OCI-LY7 (cell line): Measurements from ENCODE around the gene VPS35. TPM values are rescaled to one million over a fixed set of nuclear protein-coding genes. Genes with fewer than 3 reads are reported as not detected.

Source experiments
- Bru-seq: library from RNA; stranded (reverse); fragments of 400-500 nt; gene quantifications from one replicate; lab custom pipeline; 2021; lab: Mats Ljungman, UMichigan
- BruChase-seq, 2 experiments: library from RNA; stranded (reverse); fragments of 400-500 nt; gene quantifications; one replicate each; lab custom pipeline; 2021; lab: Mats Ljungman, UMichigan
- BruUV-seq: library from RNA; stranded (reverse); fragments of 400-500 nt; replicated peaks from 2 replicates; lab custom pipeline; 2021; lab: Mats Ljungman, UMichigan
- CTCF ChIA-PET: fragments of 300-600 bp; sonication (Branson Sonifier 250); formaldehyde crosslinking; loops from one replicate; lab custom pipeline; 2022; ENCODE audit warnings: antibody characterized with exemption; ENCODE audit not compliant: unreplicated experiment; lab: Charles Lee
- POLR2A ChIA-PET: fragments of 300-600 bp; sonication (Branson Sonifier 250); formaldehyde crosslinking; loops from one replicate; lab custom pipeline; 2022; ENCODE audit warnings: antibody characterized with exemption; lab: Charles Lee
- DNase-seq: peaks from one replicate; pipeline ENCODE4 v3.0.0-alpha.2; 2015; ENCODE audit warnings: low spot score
- H2AFZ ChIP-seq: fragments of 200-600 bp; sonication (generic), shearing (Covaris generic); 2 replicates; pipeline ENCODE4 v1.6.1; 2014; ENCODE audit warnings: mild to moderate bottlenecking, antibody characterized with exemption, low read length, moderate library complexity
- H3K27ac ChIP-seq: fragments of 200-600 bp; sonication (generic); 2 replicates; pipeline ENCODE4 v1.5.1; 2014; ENCODE audit warnings: mixed run types, low read depth, mild to moderate bottlenecking, moderate library complexity, low read length, inconsistent platforms; ENCODE audit not compliant: poor library complexity, severe bottlenecking
- H3K36me3 ChIP-seq: fragments of 200-600 bp; sonication (generic); 2 replicates; pipeline ENCODE4 v1.6.1; 2014; ENCODE audit warnings: mild to moderate bottlenecking, antibody characterized with exemption, low read length, moderate library complexity, mixed read lengths; ENCODE audit not compliant: insufficient read depth
- H3K4me1 ChIP-seq: fragments of 200-600 bp; sonication (generic); 2 replicates; pipeline ENCODE4 v1.5.1; 2014; ENCODE audit warnings: mild to moderate bottlenecking, low read length; ENCODE audit not compliant: insufficient read depth, poor library complexity, severe bottlenecking
- H3K4me2 ChIP-seq: fragments of 200-600 bp; sonication (generic); 2 replicates; pipeline ENCODE4 v1.6.1; 2014; ENCODE audit warnings: mild to moderate bottlenecking, low read length
- H3K4me3 ChIP-seq: fragments of 200-600 bp; sonication (generic); 2 replicates; pipeline ENCODE4 v1.5.1; 2014; ENCODE audit warnings: mild to moderate bottlenecking, low read depth, low read length; ENCODE audit not compliant: poor library complexity, severe bottlenecking
- H3K79me2 ChIP-seq: fragments of 200-600 bp; sonication (generic); 2 replicates; pipeline ENCODE4 v1.6.1; 2016; ENCODE audit warnings: low read depth, mild to moderate bottlenecking, low read length, moderate library complexity, mixed read lengths; ENCODE audit not compliant: insufficient read depth
- H3K9me2 ChIP-seq: fragments of 200-600 bp; sonication (generic); 2 replicates; pipeline ENCODE4 v1.6.1; 2016; ENCODE audit warnings: mild to moderate bottlenecking, low read length, mixed read lengths; ENCODE audit not compliant: insufficient read depth
- H3K9me3 ChIP-seq: fragments of 200-600 bp; sonication (generic); 2 replicates; pipeline ENCODE4 v1.6.1; 2014; ENCODE audit warnings: mild to moderate bottlenecking, mixed run types, low read length, mixed read lengths
- H4K20me1 ChIP-seq: fragments of 200-600 bp; sonication (generic); 2 replicates; pipeline ENCODE4 v1.6.1; 2014; ENCODE audit warnings: mild to moderate bottlenecking, antibody characterized with exemption, low read length, moderate library complexity, mixed read lengths; ENCODE audit not compliant: insufficient read depth
- EZH2phosphoT487 ChIP-seq: fragments of 200-600 bp; sonication (generic); IDR thresholded peaks from 2 replicates; pipeline ENCODE4 v1.6.1; 2018; ENCODE audit warnings: low read depth, borderline replicate concordance, mild to moderate bottlenecking, mixed run types, antibody characterized with exemption, low read length, moderate library complexity, mixed read lengths
- intact Hi-C: fragments of 100-400 bp; cut with micrococcal nuclease; formaldehyde crosslinking; loops from one replicate; pipeline ENCODE4 v1.10.0; 2022; ENCODE audit not compliant: unreplicated experiment
- long read RNA-seq: library from polyadenylated mRNA; stranded (forward); transcript quantifications from one replicate; pipeline ENCODE4 v2.0.0, GENCODE V29; 2022
- total RNA-seq, 2 experiments: library from RNA; depleted of rRNA in 1 of 2; stranded (reverse); fragments of >200 nt in 1 of 2; shearing (Covaris generic) in 1 of 2; gene quantifications; 2 replicates each; pipeline ENCODE4 v1.2.3, GENCODE V29; 2014 to 2022
- TF ChIP-seq, protein P1 (sequence below): fragments of 200-600 bp; sonication (generic); conservative IDR thresholded peaks from 2 replicates; pipeline ENCODE4 v1.5.1; 2014; ENCODE audit warnings: mild to moderate bottlenecking, antibody characterized with exemption, low read length, moderate library complexity, mixed read lengths

The VPS35 gene
- total RNA-seq (2014; rRNA removed; shearing (Covaris generic)) = 48.0 and 64.6 TPM in 2 replicates
- 100 and 105 TPM in 2 replicates for total RNA-seq (2022)
- Bru-seq, nascent RNA = percentile 81 among the genes with signal in this experiment
- percentile 93 among the genes with signal in this experiment for BruChase-seq, experiment 1, labeled RNA remaining after a 6-hour chase
- percentile 88 among the genes with signal in this experiment for BruChase-seq, experiment 2, labeled RNA remaining after a 2-hour chase
- long read RNA-seq, full-length matches to known transcripts = 247 of 312 reads
- long read RNA-seq, partial matches to known transcripts = 31 of 312 reads
- long read RNA-seq, other reads (novel, unspliced or antisense) = 34 of 312 reads

DNA sequence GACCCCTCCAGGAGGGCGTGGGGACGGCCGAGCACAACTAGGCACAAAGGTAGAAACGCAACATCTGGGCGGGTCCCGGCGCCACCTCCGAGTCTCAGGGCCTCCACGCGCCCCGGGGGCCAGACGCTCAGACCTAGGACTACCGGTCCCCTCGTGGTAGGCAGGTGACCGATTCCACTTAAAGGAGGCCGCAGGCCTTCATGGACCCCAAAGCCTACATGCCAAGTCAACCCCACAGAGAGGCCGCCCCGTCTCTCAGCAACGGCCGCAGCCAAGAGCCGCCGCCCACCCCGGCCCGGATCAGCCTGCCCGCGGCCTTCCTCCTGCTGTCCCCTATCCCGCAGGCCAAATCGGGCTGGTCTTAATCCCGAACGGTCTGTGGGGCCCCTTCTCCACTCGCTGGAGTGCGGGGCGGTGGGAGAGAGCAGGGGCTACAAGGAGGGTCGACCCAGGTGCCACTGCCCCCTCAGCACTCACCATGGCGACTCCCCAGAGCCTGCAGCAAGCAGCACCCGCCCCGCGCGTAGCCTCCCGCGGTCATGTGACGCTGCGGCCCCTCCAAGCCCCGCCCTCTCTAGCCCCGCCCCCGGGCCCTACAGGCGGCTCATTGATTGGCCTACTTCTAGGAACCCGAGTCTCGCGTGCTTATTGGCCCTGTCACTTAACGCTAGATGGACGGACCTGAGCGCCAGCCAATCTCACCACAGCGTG lies at the start of gene VPS35:
Gene VPS35 (minus strand): TSS at position 525 of the 711 bp plus-strand sequence. CDS start 45 bp downstream, at position 480.
- H3K4me2 ChIP-seq = peak within 1 kb of the TSS; percentile 97
- BruUV-seq = no TSS peak
- no peaks in the 10 kb centered on the region; the same call in 1 of the 2 replicates for H3K9me2 ChIP-seq
- intact Hi-C loops = loop anchor here (1.0 to 5.0 kb wide), 6 partner anchors 16 to 218 kb away; partner anchors contain the start of genes C16orf87, GPT2 and SHCBP1
- peak within 1 kb of the TSS; percentile 79 for H3K27ac ChIP-seq
- H3K4me1 ChIP-seq = peaks cover 34% of the 10 kb centered on the region
- DNase-seq = peak; percentile 99
- peaks cover 35% of the 10 kb centered on the region for H3K36me3 ChIP-seq
- no peak for TF ChIP-seq EZH2phosphoT487
- TF ChIP-seq, protein P1, sequence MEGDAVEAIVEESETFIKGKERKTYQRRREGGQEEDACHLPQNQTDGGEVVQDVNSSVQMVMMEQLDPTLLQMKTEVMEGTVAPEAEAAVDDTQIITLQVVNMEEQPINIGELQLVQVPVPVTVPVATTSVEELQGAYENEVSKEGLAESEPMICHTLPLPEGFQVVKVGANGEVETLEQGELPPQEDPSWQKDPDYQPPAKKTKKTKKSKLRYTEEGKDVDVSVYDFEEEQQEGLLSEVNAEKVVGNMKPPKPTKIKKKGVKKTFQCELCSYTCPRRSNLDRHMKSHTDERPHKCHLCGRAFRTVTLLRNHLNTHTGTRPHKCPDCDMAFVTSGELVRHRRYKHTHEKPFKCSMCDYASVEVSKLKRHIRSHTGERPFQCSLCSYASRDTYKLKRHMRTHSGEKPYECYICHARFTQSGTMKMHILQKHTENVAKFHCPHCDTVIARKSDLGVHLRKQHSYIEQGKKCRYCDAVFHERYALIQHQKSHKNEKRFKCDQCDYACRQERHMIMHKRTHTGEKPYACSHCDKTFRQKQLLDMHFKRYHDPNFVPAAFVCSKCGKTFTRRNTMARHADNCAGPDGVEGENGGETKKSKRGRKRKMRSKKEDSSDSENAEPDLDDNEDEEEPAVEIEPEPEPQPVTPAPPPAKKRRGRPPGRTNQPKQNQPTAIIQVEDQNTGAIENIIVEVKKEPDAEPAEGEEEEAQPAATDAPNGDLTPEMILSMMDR = peak; percentile 40; the same call in 1 of the 2 replicates
- peaks cover 61% of the 10 kb centered on the region for H4K20me1 ChIP-seq
- ChIA-PET CTCF (no interaction called here), POLR2A (interaction anchor here (0.8 to 2.0 kb wide), 4 partner anchors 11 to 200 kb away, joined by 3 to 10 read pairs (median 4); no protein-coding TSS in a partner anchor)
- no peaks in the 10 kb centered on the region for H3K9me3 ChIP-seq
- H3K4me3 ChIP-seq = peak within 1 kb of the TSS; percentile 90
- H2AFZ ChIP-seq = peak within 1 kb of the TSS; percentile 69
- peaks cover 84% of the 10 kb centered on the region for H3K79me2 ChIP-seq

DNA sequence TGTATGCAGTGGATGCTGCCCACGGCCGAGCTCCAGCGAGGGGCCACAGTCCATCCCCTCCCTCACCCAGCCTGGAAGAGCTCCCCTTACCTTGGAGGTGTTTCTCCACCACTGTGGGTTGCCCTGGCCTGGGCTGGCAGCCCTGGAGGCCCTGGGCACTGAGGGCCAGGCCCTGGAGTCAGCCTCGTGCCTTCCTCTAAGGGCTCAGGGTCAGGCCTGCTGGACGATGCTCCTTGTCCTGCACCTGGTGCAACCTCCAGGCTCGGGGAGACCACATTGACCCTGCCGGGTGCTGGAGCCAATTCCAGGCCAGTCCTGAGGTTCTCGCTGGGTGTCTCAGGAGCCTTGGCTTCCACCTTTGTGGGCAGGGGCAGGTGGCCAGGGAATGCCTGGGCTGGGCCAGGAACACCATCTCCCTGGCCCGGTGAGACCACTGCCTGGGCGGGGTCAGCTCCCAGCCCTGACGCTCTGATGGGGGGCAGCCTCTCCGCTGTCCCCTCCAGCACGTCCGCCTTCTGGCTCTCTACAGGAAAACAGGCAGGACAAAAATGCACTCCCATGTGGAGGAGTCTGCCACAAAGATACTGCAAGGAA lies 48.7 kb upstream of the VPS35 start:
- CTCF ChIA-PET = no interaction called here
- no peak overlapping the region for H3K4me3 ChIP-seq
- no peak for TF ChIP-seq EZH2phosphoT487
- TF ChIP-seq, protein P1 = no peak
- H3K9me2 ChIP-seq = no peaks in the 10 kb centered on the region
- DNase-seq = no peak
- no peaks in the 10 kb centered on the region for H4K20me1 ChIP-seq
- no peaks in the 10 kb centered on the region for H3K36me3 ChIP-seq
- no peak overlapping the region for H2AFZ ChIP-seq
- no peaks in the 10 kb centered on the region for H3K79me2 ChIP-seq
- no peaks in the 10 kb centered on the region for H3K9me3 ChIP-seq
- POLR2A ChIA-PET = interaction anchor here (1.1 kb wide), 1 partner anchor 40 kb away, joined by 3 read pairs; no protein-coding TSS in a partner anchor
- peaks cover 14% of the 10 kb centered on the region for H3K4me1 ChIP-seq
- no peak overlapping the region for H3K27ac ChIP-seq
- no TSS peak for BruUV-seq
- H3K4me2 ChIP-seq = no peak overlapping the region
- intact Hi-C loops = no loop called here
